ACHN (cell line): ENCODE results near the gene ABL1.

ENCODE experiments used
- DNase-seq: peaks from one replicate; pipeline ENCODE4 v3.0.0-alpha.2; 2015
- in situ Hi-C: cut with HindIII; loops from 2 replicates; pipeline ENCODE4 v1.10.0; 2017; ENCODE audit warnings: low sequenced_read_pairs, low pct_ligation_motif_present, low pct_unique_long_range_greater_than_20kb

ABL1 gene

DNA sequence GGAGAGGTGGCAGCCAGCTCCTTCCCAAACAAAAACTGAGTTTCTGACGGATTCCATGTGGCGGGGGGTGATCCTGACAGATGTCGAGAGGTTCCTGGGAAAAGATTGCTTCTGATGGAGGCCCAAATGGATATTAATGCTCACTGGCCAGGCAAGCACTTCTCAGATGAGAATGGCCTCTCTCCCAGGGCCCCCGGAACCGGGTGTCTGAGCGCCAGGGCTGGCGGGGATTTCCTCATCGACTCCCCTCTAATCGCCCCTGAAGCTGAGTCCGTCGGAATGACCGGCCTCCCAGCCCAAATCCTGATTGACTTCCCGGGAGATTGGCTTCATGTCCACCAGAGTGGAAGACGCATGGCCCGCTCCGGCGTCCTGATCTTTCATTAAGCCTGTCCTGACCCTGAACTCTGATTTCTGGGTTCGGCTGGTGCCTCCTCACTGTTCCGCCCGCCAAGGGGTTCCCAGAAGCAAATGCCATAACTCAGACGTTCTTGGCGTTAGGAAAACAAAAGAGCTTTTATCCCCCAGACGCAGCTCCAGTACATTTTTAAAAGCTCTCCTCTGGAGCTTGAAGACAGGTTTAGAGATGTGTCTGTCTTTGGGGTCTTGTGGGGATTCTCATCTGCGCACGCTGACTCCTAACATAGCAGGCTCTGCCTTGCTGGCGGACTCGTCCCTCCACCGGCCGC, 86.4 kb downstream of the ABL1 start:
- DNase-seq = no peak
- in situ Hi-C loops = no loop called here

DNA sequence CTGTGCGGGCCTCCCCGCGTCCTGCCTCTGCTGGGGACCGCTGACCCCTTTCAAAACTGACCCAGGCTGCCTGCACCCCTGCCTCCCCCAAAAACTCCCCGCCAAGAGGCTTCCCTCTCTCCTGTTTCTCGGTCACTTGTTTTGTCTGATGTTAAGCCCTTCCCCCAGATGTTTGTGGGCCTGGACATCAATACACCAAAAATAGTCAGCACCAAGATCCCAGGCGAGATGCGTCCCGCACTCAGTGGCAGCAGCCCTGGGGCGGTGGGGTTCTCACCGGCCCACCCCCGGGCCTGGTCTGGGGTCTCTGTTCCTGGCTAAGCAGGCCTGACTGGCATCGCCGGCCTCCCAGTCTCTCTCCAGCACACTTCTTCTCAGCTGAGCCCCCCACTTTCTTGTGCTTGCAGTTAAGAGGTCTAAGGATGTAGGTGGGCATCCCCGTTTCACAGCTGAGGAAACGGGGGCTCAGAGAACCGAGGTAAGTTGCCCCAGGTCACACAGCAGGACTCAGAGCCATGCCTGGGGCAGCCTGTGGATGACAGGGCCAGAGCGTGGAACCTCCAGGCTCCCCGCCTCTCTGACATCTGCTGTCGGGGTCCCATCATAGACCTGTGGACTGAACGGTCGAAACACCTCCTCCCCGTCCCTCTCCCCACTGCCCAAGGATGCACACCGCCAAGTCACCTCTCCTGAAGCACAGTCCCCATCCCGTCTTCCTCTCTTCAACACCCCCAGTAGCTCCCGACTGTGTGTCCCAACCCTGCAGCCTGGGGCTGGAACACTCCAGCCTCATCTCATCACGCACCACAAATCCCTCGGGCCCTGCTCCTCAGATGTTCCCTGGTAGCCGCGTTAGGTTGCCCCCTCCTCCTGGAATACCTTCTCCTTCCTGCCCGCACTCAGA, 87.2 kb downstream of the ABL1 start:
- in situ Hi-C loops = no loop called here
- DNase-seq = no peak

DNA sequence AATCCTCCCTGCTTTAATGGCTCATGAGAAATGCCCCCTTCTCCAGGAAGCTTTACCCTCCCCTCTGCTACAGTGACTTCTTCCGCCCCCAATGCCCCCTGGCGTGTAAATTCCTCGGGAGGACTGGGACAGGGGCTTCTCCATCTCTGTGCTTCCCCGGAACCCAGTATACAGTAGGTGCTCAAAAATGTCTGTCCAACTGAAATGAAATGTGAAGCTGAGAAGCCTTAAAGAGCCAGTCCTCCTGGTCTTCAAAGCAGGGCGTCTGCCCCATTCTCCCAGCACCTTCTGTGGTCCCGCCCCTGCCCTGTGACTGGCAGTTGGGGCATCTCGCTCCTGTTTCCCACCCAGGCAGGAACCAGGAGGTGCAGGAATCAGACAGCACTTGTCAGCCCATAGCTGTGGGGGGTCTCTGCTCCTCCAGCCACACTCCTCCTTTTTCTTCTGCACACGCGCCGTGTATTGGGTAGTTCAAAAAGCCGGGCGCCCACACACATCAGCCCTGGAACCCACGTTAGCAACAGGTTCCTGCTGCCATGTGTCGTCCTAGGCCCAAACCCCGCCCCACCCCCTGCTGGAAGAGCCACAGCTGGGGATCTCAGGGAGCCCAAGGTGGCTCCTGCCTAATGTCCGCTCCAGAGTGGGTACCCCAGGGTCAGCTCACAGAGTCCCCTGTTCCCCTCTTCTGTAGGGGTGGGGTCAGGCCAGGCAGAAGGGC, 88.0 kb downstream of the ABL1 start:
- no peak for DNase-seq
- in situ Hi-C loops = no loop called here

DNA sequence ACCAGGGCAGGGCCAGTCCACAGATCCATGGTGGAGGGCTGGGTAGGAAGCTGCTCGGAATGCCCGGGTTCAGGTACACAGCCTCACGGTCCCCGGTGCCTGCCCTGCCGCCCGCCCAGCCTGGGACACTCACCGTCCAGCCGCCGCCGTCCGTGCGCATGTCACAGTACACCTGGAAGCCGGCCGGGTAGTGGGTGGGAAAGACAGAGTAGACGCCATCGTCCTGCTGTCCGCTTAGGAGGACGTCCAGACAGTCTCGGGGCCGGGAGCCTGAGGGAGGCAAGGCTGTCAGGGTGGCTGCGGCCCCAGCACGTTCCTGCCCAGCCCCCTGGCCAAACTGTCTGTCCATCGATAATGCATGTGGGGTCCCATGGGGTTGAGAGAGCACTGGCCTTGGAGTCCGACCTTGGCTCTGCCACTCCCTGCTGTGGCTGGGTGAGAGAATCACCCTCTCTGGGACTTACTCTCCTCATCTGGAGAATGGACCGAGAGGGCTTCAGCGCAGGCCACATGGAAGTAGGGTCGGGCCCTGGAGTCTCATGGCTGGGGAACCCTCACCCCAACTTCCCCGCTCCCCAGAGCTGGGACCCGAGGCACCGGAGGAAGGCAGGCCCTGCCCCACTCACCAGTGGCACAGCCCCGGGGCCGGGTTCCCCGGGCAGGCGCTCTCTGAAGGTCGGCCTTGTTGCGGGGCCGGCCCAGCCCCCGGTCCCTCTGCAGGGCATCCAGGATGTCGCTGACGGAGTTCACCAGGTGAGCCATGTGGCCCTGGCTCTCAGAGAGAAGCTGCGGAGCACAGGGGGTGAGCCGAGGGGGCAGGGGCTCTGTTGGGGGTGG, 88.8 kb downstream of the ABL1 start:
- DNase-seq = no peak
- in situ Hi-C loops = no loop called here

- no peak for DNase-seq
- in situ Hi-C loops = no loop called here
Measured at GRCh38 chr9:130924448-130924788, 89.4 kb downstream of the ABL1 start.

- DNase-seq = no peak
- in situ Hi-C loops = no loop called here
Measured at GRCh38 chr9:130925050-130925678, 90.1 kb downstream of the ABL1 start.

GRCh38 chr9:130927338-130927737, 92.3 kb downstream of the ABL1 start:
- peak; percentile 55 for DNase-seq
- in situ Hi-C loops = no loop called here

DNA sequence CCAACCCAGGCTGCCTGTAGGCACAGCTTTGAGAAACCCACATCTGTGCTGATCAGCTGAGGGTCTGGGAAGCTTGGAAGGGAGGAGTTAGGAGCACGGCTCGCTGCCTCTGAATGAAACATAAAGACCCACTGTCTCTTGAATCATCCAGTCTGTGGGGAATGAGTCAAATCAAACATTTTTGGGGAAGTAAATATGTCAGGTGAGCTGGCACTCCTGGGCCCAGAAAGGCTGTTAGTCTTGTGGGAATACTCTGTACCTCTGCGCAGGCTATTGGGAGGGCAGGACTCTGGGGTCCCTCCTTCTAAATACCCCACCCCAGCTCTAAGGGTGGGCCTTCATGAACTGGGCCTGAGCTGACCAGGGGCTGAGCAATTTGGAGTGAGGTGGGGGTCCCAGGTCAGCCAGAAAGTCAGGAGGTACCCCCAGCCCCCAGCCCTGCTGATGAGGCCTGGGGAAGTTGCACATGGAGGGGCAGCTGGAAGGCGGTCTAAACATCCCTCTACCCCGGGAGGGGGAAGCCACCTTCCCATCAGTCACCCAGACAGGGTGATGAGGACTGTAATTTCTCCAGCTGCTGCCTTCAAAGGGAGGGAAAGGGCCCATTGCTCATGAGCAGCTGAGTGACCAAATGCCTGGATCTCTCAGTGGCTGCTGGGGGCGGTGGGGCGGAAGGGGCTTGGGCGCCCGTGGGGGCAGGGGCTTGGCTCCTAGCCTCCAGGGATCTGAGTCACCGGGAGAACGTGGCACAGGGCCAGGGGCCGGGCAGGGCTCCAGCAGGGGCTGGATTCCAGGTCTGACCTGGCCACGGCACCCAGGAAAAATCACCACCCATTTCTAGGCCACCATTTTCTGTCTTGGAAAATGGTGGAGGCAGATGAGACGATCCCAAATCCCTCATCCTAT, 93.2 kb downstream of the ABL1 start:
- in situ Hi-C loops = no loop called here
- DNase-seq = peak; percentile 89

DNA sequence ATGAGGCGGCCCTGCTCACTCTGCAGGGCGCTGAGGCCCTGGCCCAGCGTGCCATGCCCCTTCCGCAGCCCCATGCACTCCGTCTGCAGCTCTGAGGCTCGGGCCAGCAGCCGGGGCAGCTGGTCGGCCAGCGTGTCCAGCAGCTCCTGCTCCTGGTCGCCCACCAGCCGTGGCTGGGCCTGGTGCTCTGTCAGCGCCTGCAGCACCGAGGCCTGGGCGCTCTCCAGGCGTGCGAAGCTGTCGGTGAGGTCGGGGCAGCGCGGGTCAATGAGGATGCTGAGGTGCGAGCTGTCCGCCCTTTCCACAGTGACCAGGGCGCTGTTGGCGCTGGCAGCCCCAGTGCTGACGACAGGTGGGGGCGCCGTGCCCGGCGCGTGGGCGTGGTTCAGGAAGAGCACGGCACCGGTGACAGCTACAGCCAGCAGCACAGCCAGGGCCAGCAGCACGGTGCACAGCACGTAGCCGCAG, 94.6 kb downstream of the ABL1 start:
- DNase-seq = no peak
- in situ Hi-C loops = no loop called here

DNA sequence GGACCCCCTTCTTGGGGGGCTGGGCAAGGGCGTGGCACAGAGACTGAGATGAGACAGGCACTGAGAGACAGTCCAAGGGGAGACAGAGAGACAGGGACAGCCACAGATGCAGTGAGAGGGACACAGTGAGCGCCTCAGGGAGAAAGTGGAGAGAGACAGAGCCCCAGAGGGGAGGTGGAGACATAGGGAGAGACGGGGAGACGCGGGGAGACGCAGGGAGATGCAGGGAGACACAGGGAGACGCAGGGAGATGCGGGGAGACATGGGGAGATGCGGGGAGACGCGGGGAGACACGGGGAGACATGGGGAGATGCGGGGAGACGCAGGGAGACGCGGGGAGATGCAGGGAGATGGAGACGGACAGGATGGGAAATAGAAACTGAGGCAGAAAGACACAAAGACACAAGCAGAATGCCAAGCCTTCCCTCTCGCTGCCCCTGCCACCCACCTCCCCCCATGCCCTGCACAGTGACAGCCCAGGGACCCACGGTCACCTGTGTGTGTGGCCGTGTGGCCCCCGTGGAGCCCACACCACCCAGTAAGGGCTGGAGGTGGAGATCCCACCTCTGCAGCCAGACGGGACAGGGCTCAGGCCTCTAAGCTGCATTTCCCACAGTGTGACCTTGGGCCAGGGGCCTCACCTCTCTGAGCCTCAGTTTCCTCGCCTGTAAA, 95.2 kb downstream of the ABL1 start:
- in situ Hi-C loops = no loop called here

DNA sequence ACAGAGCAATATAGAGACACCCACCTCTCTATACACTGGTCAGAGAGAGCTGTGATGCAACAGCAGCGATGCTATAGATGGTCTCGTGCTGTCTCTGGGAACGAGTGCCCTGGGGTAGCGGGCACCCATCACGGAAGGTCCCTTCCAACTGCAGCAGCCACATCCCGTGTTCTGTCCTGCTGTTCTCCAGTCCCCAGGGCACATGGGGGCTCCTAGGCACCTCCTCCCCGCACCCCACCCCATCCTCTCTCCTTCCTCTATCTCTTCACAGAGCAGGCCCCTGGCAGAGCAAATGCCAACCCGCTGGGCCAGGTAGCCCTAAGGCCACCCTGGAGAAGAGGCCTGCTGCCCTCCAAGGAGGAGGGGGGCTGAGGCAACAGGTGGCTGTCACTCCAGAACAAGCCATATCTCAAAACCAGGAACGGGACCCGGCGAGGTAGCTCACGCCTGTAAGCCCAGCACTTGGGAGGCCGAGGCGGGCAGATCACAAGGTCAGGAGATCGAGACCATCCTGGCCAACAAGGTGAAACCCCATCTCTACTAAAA, 95.8 kb downstream of the ABL1 start:
- DNase-seq = no peak
- in situ Hi-C loops = no loop called here

More for the DNA sequence above, 95.2 kb downstream of the ABL1 start:
- DNase-seq = no peak

- in situ Hi-C loops = no loop called here
- DNase-seq = no peak
Measured at GRCh38 chr9:130931508-130932254, 96.6 kb downstream of the ABL1 start.

GRCh38 chr9:130932255-130933079, 97.4 kb downstream of the ABL1 start:
- in situ Hi-C loops = no loop called here
- DNase-seq = peak; percentile 36

- peak; percentile 72 for DNase-seq
- in situ Hi-C loops = no loop called here
Measured at GRCh38 chr9:130933114-130934046, 98.3 kb downstream of the ABL1 start.
